HepG2 (cell line): ENCODE results near the gene SETD1B. TPM values are rescaled to one million over a fixed set of nuclear protein-coding genes. Genes with fewer than 3 reads are reported as not detected.

Experiments used
- CEBPG ChIP-seq: IDR thresholded peaks from 2 replicates; pipeline ENCODE4 v1.6.1; 2016
- CENPX ChIP-seq: sonication (generic); formaldehyde crosslinking; IDR thresholded peaks from 2 replicates; pipeline ENCODE4 v1.9.0; 2021; ENCODE audit warnings: mild to moderate bottlenecking, missing genetic modification reagents, moderate library complexity
- ETS1 ChIP-seq: sonication (generic); formaldehyde crosslinking; IDR thresholded peaks from 2 replicates; pipeline ENCODE4 v1.4.0; 2020; ENCODE audit warnings: missing genetic modification reagents
- MYC ChIP-seq: sonication (generic); formaldehyde crosslinking; IDR thresholded peaks from 2 replicates; pipeline ENCODE4 v1.9.0; 2021; ENCODE audit warnings: missing genetic modification reagents, borderline replicate concordance
- PPARG ChIP-seq: conservative IDR thresholded peaks from 2 replicates; pipeline ENCODE4 v1.6.1; 2016; ENCODE audit warnings: missing biosample characterization, missing genetic modification reagents
- RFXANK ChIP-seq: IDR thresholded peaks from 2 replicates; pipeline ENCODE4 v1.6.1; 2016
- SALL2 ChIP-seq: sonication (generic); formaldehyde crosslinking; IDR thresholded peaks from 2 replicates; pipeline ENCODE4 v1.8.1; 2023; ENCODE audit warnings: mild to moderate bottlenecking, missing genetic modification reagents, inconsistent platforms
- SOX13 ChIP-seq, 3 experiments: fragments of 450-650 bp in 1 of 3; sonication (generic) in 1 of 3; formaldehyde crosslinking in 1 of 3; IDR thresholded peaks in 2 of 3; conservative IDR thresholded peaks in 1 of 3; 2 replicates each; pipeline versions ENCODE4 v1.5.0 to v1.6.1; 2016 to 2020; ENCODE audit warnings: antibody characterized with exemption in 1 of 3, mild to moderate bottlenecking in 1 of 3, missing compliant biosample characterization in 1 of 3, missing genetic modification reagents in 1 of 3, moderate library complexity in 1 of 3
- ZNF441 ChIP-seq: sonication (generic); formaldehyde crosslinking; IDR thresholded peaks from 2 replicates; pipeline ENCODE4 v1.7.0; 2021; ENCODE audit warnings: missing genetic modification reagents, borderline replicate concordance
- ZNF781 ChIP-seq: sonication (generic); formaldehyde crosslinking; IDR thresholded peaks from 2 replicates; pipeline ENCODE4 v1.5.1; 2020; ENCODE audit warnings: borderline replicate concordance, mild to moderate bottlenecking, missing genetic modification reagents; ENCODE audit errors: not compliant biosample characterization
- polyA plus RNA-seq, 8 experiments: library from polyadenylated mRNA; depleted of rRNA in 3 of 8; stranded (reverse) in 7 of 8; unstranded in 1 of 8; fragments of >200 nt; fragmentation: Illumina TruSeq in 4 of 8; extraction: Trizol in 4 of 8; gene quantifications; 2 replicates each; pipeline versions ENCODE4 v1.2.1 to v1.2.3, GENCODE V29; 2011 to 2016; ENCODE audit warnings: low read depth in 4 of 8, missing spikeins in 1 of 8, mixed read lengths in 1 of 8; ENCODE audit not compliant: insufficient read depth in 1 of 8
- total RNA-seq, 5 experiments: library from RNA; depleted of rRNA; stranded (reverse); fragments of >200 nt; fragmentation: Illumina TruSeq; extraction: Trizol; gene quantifications; 2 replicates each; pipeline ENCODE4 v1.2.3, GENCODE V29; 2016; ENCODE audit warnings: low read depth in 1 of 5
- TF ChIP-seq, protein P1 (sequence below): conservative IDR thresholded peaks from 2 replicates; pipeline ENCODE4 v1.6.1; 2018; ENCODE audit warnings: missing genetic modification reagents
- TF ChIP-seq, protein P2 (sequence below): sonication (generic); formaldehyde crosslinking; IDR thresholded peaks from 2 replicates; pipeline ENCODE4 v1.4.0; 2020; ENCODE audit warnings: missing genetic modification reagents
- TF ChIP-seq, protein P3 (sequence below): sonication (generic); formaldehyde crosslinking; IDR thresholded peaks from 2 replicates; pipeline ENCODE4 v1.8.1; 2023; ENCODE audit warnings: mild to moderate bottlenecking, missing genetic modification reagents
- TF ChIP-seq, protein P4 (sequence below): IDR thresholded peaks from 2 replicates; pipeline ENCODE4 v1.6.1; 2018; ENCODE audit warnings: missing genetic modification reagents

Gene SETD1B
- total and polyA plus RNA-seq, 2 of the 13 experiments (the other 11 are each of a cell fraction or from before 2014, with no cell fraction given) = 1.1 to 1.4 TPM

DNA sequence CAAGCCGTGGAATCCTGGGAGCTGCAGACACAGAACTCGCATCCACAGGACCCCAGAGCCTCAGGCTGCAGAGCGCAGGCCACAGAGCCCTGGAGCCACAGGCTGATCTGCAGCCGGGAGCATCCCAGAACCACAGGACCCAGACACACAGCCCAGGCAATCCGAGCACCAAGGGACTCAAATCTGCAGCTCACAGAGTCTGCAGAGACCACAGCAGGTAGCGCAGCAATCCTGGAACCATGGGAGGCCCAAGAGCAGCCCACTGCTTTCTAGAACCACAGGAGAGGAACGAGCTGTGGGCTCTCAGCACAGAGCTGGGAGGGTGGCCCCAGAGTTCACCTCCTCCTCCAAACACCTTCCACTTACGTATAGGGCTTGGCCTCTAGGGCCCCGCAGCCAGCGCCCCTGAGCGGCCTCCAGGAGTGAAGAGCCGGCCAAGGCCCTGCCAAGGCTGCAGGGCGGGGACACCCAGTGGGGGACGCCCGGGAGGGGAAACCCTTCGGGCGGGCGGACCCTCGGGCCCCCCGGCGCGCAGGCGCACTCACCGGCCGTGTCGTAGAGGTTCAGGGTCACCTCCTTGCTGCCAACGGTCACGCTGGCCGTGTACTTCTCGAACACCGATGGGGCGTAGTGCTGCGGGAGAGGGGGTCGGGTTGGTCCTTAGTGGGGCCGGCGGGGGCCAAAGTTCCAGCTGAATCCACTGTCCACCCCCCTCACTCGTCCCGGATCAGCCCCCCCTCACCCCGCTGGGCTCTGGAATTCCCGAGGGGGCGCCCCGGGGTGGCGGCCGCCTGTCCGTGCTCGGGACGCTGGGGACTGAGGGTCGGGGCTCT is 11.0 kb upstream of the SETD1B start (continued):
- TF ChIP-seq ZNF441 (CRISPR knock-in tag) (0 out of 2 replicates have a peak, but pooled peaks have one; percentile 34), CEBPG (CRISPR knock-in tag) (no peak), RFXANK (CRISPR knock-in tag) (no peak), CENPX (CRISPR knock-in tag) (no peak), SOX13 (IDR thresholded peaks at IDR 0.05) (no peak), SOX13 (CRISPR knock-in tag; conservative IDR thresholded peaks at IDR 0.05 in 1 of 2, IDR thresholded peaks at IDR 0.05 in 1 of 2) (peak in 1 of 2 experiments; percentile 22; a peak in 1 of 4 replicates), SALL2 (CRISPR knock-in tag) (no peak), MYC (no peak), PPARG (0 out of 2 replicates have a peak, but pooled peaks have one; percentile 19), ZNF781 (CRISPR knock-in tag) (no peak), ETS1 (no peak)
- TF ChIP-seq, protein P1, sequence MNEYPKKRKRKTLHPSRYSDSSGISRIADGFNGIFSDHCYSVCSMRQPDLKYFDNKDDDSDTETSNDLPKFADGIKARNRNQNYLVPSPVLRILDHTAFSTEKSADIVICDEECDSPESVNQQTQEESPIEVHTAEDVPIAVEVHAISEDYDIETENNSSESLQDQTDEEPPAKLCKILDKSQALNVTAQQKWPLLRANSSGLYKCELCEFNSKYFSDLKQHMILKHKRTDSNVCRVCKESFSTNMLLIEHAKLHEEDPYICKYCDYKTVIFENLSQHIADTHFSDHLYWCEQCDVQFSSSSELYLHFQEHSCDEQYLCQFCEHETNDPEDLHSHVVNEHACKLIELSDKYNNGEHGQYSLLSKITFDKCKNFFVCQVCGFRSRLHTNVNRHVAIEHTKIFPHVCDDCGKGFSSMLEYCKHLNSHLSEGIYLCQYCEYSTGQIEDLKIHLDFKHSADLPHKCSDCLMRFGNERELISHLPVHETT (CRISPR knock-in tag) = no peak
- TF ChIP-seq, protein P2, sequence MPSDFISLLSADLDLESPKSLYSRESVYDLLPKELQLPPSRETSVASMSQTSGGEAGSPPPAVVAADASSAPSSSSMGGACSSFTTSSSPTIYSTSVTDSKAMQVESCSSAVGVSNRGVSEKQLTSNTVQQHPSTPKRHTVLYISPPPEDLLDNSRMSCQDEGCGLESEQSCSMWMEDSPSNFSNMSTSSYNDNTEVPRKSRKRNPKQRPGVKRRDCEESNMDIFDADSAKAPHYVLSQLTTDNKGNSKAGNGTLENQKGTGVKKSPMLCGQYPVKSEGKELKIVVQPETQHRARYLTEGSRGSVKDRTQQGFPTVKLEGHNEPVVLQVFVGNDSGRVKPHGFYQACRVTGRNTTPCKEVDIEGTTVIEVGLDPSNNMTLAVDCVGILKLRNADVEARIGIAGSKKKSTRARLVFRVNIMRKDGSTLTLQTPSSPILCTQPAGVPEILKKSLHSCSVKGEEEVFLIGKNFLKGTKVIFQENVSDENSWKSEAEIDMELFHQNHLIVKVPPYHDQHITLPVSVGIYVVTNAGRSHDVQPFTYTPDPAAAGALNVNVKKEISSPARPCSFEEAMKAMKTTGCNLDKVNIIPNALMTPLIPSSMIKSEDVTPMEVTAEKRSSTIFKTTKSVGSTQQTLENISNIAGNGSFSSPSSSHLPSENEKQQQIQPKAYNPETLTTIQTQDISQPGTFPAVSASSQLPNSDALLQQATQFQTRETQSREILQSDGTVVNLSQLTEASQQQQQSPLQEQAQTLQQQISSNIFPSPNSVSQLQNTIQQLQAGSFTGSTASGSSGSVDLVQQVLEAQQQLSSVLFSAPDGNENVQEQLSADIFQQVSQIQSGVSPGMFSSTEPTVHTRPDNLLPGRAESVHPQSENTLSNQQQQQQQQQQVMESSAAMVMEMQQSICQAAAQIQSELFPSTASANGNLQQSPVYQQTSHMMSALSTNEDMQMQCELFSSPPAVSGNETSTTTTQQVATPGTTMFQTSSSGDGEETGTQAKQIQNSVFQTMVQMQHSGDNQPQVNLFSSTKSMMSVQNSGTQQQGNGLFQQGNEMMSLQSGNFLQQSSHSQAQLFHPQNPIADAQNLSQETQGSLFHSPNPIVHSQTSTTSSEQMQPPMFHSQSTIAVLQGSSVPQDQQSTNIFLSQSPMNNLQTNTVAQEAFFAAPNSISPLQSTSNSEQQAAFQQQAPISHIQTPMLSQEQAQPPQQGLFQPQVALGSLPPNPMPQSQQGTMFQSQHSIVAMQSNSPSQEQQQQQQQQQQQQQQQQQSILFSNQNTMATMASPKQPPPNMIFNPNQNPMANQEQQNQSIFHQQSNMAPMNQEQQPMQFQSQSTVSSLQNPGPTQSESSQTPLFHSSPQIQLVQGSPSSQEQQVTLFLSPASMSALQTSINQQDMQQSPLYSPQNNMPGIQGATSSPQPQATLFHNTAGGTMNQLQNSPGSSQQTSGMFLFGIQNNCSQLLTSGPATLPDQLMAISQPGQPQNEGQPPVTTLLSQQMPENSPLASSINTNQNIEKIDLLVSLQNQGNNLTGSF (CRISPR knock-in tag) = no peak; the same call in 1 of the 2 replicates
- TF ChIP-seq, protein P3, sequence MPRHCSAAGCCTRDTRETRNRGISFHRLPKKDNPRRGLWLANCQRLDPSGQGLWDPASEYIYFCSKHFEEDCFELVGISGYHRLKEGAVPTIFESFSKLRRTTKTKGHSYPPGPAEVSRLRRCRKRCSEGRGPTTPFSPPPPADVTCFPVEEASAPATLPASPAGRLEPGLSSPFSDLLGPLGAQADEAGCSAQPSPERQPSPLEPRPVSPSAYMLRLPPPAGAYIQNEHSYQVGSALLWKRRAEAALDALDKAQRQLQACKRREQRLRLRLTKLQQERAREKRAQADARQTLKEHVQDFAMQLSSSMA (CRISPR knock-in tag) = no peak
- TF ChIP-seq, protein P4, sequence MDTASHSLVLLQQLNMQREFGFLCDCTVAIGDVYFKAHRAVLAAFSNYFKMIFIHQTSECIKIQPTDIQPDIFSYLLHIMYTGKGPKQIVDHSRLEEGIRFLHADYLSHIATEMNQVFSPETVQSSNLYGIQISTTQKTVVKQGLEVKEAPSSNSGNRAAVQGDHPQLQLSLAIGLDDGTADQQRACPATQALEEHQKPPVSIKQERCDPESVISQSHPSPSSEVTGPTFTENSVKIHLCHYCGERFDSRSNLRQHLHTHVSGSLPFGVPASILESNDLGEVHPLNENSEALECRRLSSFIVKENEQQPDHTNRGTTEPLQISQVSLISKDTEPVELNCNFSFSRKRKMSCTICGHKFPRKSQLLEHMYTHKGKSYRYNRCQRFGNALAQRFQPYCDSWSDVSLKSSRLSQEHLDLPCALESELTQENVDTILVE (CRISPR knock-in tag) = no peak
